GM12878 (cell line): ENCODE data around the gene DLGAP3.

ENCODE experiments used
- ATF2 ChIP-seq: IDR thresholded peaks from 2 replicates; pipeline ENCODE4 v1.6.1; 2012; ENCODE audit warnings: low read length, inconsistent platforms
- CREB1 ChIP-seq: IDR thresholded peaks from 2 replicates; pipeline ENCODE4 v1.6.1; 2012; ENCODE audit warnings: low read depth, mild to moderate bottlenecking, inconsistent platforms
- CTCF ChIP-seq, 3 experiments: IDR thresholded peaks in 2 of 3; conservative IDR thresholded peaks in 1 of 3; 2 replicates each; pipeline ENCODE4 v1.5.1; 2011; ENCODE audit warnings: low read depth in 3 of 3, low read length in 3 of 3, mild to moderate bottlenecking in 3 of 3, control low read depth in 2 of 3, moderate library complexity in 2 of 3, inconsistent platforms in 1 of 3, mixed read lengths in 1 of 3; ENCODE audit not compliant: control insufficient read depth in 2 of 3, insufficient read depth in 1 of 3; ENCODE audit errors: extremely low read depth in 1 of 3
- EGR1 ChIP-seq, 2 experiments: IDR thresholded peaks; 1 replicate in 1 of 2; 2 replicates in 1 of 2; pipeline ENCODE4 v1.6.1; 2011 to 2012; ENCODE audit warnings: low read depth in 2 of 2, low read length in 2 of 2, borderline replicate concordance in 1 of 2, mild to moderate bottlenecking in 1 of 2, moderate library complexity in 1 of 2
- FOXK2 ChIP-seq: fragments of 450-650 bp; IDR thresholded peaks from 2 replicates; pipeline ENCODE4 v1.6.1; 2017; ENCODE audit warnings: mild to moderate bottlenecking, moderate library complexity
- HDGF ChIP-seq: fragments of 450-650 bp; IDR thresholded peaks from 2 replicates; pipeline ENCODE4 v1.6.1; 2016; ENCODE audit warnings: antibody characterized with exemption
- MEF2A ChIP-seq: IDR thresholded peaks from 2 replicates; pipeline ENCODE4 v1.6.1; 2011; ENCODE audit warnings: low read depth, mild to moderate bottlenecking, low read length, moderate library complexity; ENCODE audit not compliant: insufficient read depth
- POLR2A ChIP-seq: IDR thresholded peaks from 2 replicates; pipeline ENCODE4 v1.6.1; 2011; ENCODE audit warnings: low read depth, mild to moderate bottlenecking, low read length
- POLR2AphosphoS5 ChIP-seq: IDR thresholded peaks from 2 replicates; pipeline ENCODE4 v1.6.1; 2011; ENCODE audit warnings: mild to moderate bottlenecking, low read length, inconsistent platforms
- REST ChIP-seq: IDR thresholded peaks from 2 replicates; pipeline ENCODE4 v1.6.1; 2012; ENCODE audit warnings: mild to moderate bottlenecking, low read depth, low read length
- SREBF1 ChIP-seq: IDR thresholded peaks from 2 replicates; pipeline ENCODE4 v1.6.1; 2012; ENCODE audit warnings: mild to moderate bottlenecking, low read length
- ZNF274 ChIP-seq: IDR thresholded peaks from one replicate; pipeline ENCODE4 v1.8.0; 2011; ENCODE audit not compliant: insufficient read length, insufficient read depth

GRCh38 chr1:34916104-34916503, 13.3 kb downstream of the DLGAP3 start:
- TF ChIP-seq MEF2A (no peak), ATF2 (no peak), CTCF (IDR thresholded peaks at IDR 0.05 in 2 of 3, conservative IDR thresholded peaks at IDR 0.05 in 1 of 3; ENCODE audit: control insufficient read depth in 2 of 3, extremely low read depth in 1 of 3, insufficient read depth in 1 of 3, low read depth in 3 of 3, low read length in 3 of 3) (no peak), FOXK2 (no peak), CREB1 (no peak), HDGF (no peak), EGR1 (IDR thresholded peaks at IDR 0.05; ENCODE audit: borderline replicate concordance in 1 of 2, low read depth in 2 of 2, low read length in 2 of 2) (no peak), POLR2A (no peak), REST (no peak), SREBF1 (no peak), ZNF274 (no peak), POLR2AphosphoS5 (no peak)
